GM19467 (cell line): ENCODE results near the gene C3orf22.
"Not testable (repeated sequence)": the region's sequence is repeated elsewhere in the genome, so short reads cannot be mapped to it uniquely, and the experiment has no call there.

Experiments
- ATAC-seq: cut with Tn5 transposase; IDR thresholded peaks from one replicate; pipeline ENCODE4 v1.9.1; 2021; ENCODE audit warnings: mild to moderate bottlenecking, moderate library complexity; ENCODE audit not compliant: unreplicated experiment

C3orf22 gene

DNA sequence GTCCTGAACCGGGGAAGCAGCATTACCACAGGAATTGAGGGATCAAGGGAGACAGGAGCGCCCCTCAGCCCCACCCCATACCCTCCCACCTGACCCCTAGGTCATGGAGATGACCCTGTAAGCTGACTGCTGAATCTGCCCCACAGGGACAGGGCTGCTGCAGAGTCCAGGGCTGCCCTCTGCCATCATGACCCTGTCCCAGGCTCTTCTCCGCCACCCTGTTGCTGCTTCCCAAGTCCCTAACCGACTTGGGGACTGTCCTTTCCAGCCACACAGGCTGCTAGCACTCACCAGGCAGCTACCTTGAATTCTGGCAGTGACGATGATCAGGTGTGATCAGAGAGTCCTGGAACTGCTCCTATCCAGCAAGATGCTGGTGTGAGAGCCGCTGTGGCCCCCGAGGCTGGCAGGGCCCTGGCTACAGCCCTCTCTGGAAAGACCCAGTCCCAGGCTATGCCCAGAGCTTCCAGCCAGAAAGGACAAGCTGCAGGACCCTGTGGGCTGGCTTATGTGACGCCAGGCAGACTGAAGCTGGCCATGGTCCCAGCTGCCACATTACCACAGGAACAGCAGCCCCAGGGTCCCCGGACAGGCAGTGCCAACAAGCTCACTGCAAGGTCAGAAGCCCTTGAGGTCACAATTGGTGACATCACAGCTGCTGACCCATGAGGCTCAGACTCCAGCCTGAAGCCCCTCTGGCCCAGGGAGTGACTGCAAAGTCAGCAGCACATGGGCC lies at the start of gene C3orf22:
TSS of gene C3orf22 (minus strand) at position 597 of the 736 bp plus-strand sequence. CDS start 5,542 bp downstream, outside the sequence.
- ATAC-seq = no peak

DNA sequence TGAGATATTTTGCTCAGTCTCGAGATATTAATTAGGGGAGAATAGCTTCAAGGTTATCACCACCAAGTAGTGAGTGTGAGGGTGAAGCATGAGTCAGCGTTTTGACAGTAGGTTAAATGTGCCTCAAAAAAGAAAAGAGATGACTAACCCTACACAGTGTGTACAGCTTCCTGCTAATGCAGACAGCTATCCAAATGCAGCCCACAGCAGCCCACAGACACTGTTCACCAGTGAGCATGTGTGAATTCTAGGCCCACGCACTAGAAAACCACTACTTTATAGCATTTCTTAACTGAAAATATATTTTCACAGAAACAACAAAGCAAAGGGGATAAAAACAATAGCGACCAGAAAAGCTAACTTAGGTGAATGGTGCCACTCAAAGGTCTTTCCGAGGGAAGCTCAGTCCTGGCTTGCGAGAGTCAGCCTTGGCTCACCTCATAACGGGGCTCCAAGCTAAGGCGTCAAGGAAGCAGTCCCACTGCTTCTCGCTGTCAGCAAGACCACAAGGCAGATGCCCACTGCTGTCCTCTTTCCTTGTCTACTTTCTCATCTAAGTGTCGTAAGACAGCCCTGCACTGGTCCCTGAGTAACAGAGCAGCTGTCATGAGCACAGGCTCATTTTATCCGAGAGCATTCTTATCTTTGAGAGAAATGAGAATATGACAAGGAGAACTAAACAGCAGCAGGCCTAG lies 48.6 kb upstream of the C3orf22 start:
- ATAC-seq = no peak

DNA sequence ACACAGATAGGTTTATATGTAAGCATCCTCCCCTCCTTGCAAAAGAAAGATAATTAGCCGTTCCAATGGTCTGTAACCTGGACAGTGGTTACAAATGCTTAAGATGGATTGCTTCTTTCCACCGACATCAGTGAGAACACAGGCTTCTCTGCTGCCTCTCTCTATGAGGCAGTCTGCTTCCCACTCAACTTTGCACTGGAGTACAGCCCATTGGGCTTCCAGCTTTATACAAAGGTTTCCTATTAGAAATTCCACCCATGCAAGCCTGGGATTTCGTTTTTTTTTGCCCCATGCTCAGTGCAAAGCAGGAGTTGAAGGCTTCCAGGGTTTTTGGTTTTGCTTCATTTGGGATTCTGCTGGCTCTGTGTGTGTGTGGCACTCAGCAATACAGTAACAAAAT lies 47.3 kb upstream of the C3orf22 start:
- no peak for ATAC-seq

- no peak for ATAC-seq
These were observed 46.0 kb upstream of the C3orf22 start for GRCh38 chr3:126604691-126605090.

- no peak for ATAC-seq
These were observed 40.4 kb upstream of the C3orf22 start for GRCh38 chr3:126599101-126599500.

DNA sequence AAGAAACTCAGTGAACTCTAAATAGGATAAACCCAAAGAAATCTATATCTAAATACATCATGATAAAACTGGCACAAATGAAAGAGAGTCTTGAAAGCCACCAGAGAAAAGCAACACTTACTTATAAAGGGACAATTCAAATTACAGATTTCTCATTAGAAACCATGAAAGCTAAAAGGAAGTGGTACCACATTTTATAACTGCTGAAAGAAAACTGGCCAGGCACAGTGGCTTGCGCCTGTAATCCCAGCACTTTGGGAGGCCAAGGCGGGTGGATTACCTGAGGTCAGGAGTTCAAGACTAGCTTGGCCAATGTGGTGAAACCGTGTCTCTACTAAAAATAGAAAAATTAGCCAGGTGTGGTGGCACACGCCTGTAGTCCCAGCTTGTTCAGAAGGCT lies 36.7 kb upstream of the C3orf22 start:
- ATAC-seq = not testable (repeated sequence)

DNA sequence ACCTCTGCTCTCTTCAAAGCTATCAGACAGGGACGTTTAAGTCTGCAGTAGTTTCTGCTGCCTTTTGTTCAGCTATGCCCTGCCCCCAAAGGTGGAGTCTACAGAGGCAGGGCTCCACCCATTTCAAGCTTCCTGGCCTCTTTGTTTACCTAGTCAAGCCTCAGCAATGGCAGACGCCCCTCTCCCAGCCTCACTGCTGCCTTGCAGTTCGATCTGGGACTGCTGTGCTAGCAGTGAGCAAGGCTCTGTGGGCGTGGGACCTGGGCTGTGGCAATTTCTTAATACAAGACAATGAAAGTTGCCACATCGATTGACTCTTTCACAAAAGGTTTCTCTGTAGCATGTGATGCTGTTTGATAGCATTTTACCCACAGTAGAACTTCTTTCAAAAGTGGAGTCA lies 32.8 kb upstream of the C3orf22 start:
- ATAC-seq = not testable (repeated sequence)

DNA sequence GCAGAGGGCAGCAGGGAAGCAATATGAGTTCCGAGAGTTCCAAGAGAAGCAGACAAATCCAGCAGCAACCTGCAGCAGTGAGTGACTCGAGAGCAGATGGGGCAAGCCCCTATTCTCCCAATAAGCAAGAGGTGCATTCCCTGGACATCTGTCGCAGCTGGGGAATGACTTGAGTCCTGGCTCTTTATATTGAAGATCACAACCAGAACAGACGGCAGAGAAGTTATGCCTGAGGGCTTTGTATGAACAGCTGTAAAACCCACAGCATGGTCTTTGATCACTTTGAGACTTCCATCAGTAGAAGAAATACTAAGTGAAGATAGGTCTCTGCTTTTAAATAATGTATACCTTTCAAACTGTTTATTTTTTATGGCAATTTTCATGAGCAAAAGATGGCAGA lies 23.6 kb upstream of the C3orf22 start:
- no peak for ATAC-seq

DNA sequence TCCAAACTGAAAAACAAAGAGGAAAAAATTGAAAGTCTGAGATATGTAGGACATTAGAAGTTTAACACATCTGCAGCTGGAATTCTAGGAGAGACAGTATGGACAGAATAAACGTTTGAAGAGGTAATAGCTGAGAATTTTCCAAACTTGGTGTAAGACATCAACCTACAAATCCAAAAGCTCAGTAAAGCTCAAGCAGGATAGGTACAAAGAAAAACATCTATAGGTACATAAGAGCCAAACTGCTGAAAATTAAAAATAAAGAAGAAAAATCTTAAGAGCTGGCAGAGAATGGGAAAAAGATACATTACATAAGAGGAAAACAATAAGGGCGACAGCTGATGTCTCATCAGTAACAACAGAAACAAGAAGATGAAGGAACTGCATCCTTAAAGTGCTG lies 22.8 kb upstream of the C3orf22 start:
- no peak for ATAC-seq

DNA sequence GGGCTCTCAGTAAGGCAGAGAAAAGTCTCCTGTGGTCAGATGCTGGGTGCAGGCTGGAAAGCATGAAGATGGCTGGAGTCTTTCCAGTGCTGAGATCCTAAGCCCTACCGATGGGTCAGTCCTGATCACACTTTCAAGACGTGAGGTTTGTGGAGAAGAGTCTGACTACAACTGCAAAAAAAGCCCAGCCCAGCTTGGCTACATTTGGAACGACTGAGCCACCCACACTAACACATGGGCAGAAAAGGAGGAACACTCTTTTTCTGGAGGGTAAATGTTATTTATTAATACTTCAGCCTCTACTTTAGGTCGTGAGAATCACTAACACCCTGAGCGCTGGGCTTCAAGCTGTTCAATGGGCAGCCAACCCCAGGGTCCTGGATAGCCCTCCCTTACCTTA lies 22.0 kb upstream of the C3orf22 start:
- no peak for ATAC-seq

DNA sequence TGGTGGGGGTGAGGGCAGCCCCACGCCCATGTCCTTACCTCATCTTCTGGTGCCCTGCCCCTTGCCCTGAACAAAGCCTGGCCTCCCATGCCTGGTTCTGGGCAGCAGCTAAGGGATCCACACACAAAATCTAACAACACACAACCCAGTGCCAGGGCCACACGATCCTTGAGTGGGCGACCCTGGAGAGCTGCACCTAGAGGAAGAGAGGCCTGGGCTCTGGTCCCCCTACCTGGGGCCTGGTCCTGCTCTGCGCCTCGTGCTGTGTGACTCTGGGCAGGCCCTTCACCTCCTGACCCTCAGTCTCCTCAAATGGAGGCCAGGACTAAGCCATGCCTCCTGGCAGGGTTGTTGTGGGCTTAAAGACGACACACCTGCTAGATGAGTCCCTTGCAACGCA lies 20.0 kb upstream of the C3orf22 start:
- no peak for ATAC-seq

- ATAC-seq = no peak
These were observed 18.5 kb upstream of the C3orf22 start for GRCh38 chr3:126577261-126577660.

DNA sequence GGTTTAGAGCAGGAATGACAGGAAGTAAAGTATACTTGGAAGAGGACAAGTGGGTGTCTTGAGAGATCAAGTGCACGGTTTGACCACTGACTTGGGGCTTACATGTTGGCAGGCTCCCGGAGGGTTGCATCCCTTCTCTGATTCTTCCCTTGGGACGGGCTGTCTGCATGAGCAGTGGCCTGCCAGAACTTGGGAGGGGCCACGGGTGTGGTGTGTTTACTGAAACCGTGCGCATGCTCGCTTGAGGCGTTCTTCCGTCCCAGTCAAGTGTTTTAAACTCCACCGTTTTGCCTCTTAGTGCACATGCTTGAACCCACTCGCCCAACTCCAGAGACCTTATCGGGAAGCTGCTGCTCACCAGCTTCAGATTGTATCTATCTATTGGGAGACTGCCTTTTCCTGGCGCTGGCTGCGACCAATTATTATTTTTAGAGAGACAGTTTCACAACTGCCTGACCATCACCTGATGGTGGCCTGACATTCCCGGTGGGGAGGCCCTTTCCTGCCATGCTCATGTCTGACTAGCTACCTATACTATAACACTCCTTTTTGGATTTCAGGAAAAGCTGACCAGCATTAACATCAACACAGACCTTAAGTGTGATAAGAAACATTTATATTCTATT lies 14.9 kb upstream of the C3orf22 start:
- ATAC-seq = no peak

GRCh38 chr3:126571078-126571477 lies 12.3 kb upstream of the C3orf22 start:
- ATAC-seq = no peak

DNA sequence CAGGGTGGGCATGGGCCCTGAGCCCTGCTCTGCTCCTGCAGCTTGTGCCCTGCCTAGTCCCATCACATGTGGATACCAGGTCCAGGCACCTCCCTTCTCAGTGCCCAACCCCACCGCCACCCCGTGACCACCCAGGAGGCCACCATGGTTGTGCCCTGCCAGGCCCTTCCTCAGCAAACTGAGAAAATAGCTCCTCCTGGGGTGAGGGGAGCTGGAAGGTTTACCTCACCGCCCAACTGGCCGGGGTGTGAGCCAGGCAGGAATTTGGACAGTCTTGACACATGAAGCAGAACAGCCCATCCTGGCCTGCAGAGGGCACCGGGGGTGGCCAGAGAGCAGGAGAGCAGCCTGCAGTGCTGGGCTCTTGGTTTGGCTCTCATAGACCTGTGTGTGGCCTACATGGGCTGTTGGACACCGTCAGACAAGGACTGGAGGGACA lies 11.4 kb upstream of the C3orf22 start:
- no peak for ATAC-seq

DNA sequence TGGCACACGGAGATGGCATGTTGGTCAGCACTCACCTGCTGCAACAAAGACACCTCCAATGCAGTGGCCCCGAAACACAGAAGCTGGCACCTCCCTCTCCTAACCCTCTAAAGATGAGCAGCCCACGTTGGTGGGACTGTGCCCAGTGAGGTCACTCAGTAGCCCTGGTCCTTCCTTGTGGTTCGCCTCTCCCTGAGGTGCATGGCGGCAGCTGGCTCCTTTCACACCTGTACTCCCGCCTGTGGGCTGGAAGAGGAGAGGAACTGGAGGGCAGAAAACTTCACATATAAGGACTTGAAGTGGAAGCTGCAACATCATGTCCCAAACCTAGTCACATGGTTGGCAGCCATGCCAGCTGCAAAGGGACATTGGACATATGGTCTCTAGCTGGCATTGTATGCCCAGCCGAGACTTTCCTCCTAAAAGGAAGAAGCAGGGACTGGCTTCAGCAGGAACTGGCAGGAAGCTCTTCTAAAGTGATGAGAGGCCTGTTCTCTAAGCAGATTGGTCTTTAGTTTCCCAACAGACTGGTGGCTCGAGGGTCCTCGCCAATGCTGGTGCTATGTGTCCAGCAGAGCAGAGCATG lies 10.8 kb upstream of the C3orf22 start:
- ATAC-seq = no peak

GRCh38 chr3:126568776-126569342 lies 10.1 kb upstream of the C3orf22 start:
- no peak for ATAC-seq

DNA sequence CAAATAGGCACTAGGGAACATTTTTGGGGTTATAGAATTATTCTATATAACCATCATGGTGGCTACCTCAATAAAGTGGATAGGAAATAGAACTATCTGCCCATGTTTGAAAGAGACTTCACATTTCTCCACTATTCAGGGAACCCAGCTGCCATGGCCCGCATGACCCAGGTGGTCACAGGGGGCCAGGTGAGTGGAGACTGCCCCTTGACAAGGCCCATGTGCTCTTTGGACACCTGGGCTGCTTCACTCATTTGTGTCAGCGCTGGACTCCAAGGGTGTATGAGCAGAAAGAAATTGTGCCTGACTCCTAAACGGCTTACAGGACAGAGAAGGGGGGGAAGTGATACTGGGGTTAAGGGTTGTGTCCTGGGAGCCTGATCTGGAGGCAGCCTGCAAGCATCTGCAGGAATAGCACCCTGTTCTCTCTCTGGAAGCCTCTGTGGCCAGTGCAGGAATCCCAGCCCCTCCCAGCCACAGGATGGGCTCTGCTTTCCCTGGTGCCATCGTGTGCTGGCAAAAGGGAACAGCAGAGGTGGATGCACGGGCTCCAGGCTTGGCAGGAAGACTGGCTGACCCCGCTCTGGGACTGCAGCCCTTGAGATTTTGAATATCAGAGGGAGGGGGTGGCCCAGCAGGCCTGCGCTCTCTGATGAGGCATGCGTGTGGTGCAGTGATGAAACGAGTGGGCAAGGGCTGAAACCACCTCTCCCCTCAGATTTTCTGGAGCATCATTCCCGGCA lies 9.1 kb upstream of the C3orf22 start:
- no peak for ATAC-seq

DNA sequence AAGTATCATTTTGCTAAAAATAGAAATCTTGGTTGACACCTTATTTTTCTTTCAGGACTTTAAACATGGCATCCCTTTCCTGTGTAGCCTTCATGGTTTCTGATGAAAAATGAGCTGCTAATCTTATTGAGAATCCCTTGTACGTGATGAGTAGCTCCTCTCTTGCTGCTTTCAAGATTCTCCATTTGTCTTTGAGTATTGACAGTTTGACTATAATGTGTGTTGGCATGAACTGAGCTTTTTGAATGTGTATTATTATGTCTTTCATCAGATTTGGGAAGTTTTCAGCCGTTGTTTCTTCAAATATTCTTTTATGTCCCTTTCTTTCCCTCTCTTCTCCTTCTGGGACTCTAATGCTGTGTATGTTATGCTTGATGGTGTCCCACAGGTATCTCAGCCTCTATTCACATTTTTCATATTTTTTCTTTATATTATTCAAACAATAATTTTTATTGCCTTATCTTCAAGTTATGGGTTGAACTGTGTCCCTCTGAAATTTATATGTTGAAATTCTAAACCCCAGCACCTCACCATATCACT lies 4.1 kb upstream of the C3orf22 start:
- no peak for ATAC-seq

- ATAC-seq = no peak
These were observed 971 bp downstream of the C3orf22 start for GRCh38 chr3:126557761-126558160.
